HG02610 (cell line): Measurements from ENCODE around the gene HSD17B10.
A peak's percentile ranks its signal among the peaks of the same experiment; 100 is the strongest.
"Not testable (repeated sequence)": the region's sequence is repeated elsewhere in the genome, so short reads cannot be mapped to it uniquely, and the experiment has no call there.

Experiments
- ATAC-seq: cut with Tn5 transposase; IDR thresholded peaks from one replicate; pipeline ENCODE4 v1.9.1; 2021; ENCODE audit warnings: mild to moderate bottlenecking, moderate library complexity; ENCODE audit not compliant: unreplicated experiment

HSD17B10 gene

DNA sequence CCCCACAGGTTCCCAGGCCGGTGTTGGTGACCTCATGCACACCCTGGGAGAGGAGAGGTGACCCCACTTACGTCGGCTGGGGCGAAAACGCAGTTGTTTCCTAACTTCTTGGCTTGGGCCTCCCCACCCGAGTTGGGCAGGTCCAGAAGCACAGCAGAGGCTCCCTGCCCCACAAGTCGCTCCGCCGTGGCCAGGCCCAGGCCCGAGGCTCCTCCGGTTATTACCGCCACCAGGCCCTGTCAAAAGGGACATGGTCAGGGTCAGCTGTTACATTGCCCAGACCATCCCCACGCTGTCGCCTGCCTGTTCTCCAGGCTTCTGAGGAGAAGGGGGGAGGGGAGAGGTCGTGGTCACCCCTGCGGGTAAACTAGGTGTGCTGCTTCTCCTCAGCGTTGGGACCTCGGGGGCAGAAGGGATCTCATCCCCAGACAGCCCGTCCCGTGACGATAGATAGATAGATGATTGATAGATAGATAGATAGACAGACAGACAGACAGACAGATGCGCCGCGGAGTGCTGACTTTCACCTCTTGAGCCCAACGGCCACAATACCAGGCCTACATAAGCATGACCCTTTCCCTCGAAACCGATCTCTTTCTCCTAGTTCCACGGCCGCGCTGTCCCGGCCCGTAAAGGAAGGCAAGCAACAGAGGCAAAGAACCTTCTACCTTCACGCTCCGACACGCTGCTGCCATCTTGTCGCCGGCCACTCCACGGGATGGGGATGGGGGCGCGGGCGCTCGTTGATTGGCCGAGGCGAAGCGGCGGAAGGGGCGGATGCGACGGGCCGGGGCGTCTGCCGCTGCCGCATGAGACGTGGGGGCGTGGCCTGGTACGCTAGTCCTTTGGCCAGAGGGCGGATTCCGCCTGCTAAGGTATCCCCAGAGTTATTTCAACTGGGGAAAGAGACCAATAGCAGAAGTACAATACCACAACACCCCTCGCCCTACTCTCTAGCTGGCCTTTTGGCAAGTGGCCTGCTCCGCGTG, at the start of gene HSD17B10:
HSD17B10 (minus strand) TSS at position 720 of the 989 bp plus-strand sequence; CDS start at position 695, 25 bp downstream.
- ATAC-seq, result peak; percentile 97

DNA sequence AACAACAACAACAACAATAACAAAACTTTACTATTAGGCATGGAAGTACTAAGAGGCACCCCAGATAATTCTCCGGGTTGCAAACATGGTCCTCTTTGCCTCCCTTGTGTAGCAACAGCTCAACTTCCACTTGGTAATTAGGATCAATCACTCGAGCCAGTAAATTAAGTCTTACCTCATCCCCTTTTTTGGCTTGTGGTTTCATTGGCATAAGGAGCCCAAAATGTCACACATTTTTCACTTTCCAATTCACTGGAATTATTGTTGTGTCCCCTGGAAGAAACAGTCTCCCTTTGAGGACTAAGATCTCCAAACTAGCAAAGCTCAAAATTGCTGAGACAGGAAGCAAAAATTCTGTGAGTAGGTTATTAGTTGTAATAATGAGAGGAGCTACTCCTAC, 49.2 kb upstream of the HSD17B10 start:
- no peak for ATAC-seq

DNA sequence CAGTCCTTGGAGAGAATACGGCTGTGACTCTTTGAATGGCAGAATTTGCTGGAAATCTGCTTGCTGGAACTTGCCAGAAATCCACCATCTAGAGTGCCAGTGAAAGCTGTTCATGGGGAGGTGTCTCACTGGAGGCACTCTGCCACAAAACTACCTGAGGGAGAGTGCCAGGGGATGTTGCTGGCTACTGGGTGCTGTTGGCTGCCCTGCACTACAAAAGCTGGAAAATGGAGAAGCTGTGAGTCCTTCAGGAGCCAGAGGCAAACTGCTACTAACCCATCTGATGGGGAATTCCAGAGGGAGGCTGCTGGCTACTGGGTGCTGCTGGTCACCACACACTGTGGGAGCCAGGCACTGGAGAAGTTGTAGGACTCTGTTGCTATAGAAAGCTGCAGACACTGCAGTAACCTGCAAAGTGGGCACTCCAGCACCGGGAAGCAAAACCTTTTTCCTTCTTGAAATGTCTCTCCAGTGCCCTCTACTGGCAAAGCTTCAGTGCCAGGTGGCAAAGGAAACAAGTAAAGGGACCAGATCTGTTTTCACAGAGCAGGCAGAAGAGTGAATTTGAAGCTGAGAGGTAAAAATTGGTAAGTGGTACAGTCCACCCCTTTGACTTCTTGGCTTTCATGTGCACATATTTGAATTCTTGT, 47.8 kb upstream of the HSD17B10 start:
- no peak for ATAC-seq

DNA sequence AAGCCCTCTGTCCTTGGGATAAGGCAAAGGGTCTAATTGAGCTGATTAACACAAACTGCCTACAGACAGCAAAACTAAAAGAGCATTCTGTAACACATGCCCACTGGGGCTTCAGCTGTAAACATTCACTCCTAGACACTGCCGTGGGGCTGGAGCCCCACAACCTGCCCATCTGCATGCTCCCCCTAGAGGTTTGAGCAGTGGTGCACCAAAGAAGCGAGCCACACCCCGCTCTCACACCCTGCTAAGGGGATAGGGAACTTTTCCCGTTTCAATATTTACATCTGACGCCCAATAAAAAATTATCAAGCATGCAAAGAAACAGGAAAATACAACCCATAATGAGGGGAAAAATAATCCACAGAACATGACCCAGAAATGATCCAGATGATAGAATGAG, 46.9 kb upstream of the HSD17B10 start:
- ATAC-seq, result no peak

DNA sequence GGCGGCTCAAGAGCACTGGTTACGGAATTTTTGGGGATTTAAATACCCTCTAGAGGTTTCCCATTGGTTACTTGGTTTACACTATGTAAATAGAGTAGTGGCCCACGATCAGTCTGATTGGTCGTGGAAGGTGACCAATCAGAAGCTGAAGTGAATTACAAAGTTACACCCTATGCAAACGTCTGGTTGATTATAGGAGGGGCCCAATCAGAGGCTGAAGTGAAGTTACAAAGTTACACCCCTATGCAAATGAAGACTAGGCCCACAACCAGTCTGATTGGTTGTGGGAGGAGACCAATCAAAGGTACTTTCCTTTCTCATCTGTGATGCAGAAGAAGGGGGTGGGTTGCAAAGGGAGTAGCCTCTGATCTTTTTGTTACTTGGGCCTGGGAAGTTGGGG, 45.1 kb upstream of the HSD17B10 start:
- no peak for ATAC-seq

DNA sequence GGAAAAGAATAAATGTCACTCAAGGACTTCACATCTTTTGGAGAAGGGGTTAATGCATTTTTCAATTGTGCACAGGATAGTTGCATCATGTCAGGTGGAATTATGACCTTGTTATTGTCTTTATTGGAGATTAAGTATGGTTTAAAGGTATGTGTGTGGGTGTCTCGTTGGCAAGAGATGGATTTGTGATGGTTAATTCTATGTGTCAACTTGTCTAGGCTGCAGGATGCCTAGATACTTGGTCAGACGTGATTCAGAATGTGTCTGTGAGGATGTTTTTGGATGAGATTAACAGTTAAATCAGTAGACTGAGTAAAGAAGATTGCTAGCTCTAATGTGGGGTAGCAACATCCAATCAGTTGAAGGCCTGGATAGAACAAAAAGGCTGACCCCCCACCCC, 42.2 kb upstream of the HSD17B10 start:
- ATAC-seq, result no peak

DNA sequence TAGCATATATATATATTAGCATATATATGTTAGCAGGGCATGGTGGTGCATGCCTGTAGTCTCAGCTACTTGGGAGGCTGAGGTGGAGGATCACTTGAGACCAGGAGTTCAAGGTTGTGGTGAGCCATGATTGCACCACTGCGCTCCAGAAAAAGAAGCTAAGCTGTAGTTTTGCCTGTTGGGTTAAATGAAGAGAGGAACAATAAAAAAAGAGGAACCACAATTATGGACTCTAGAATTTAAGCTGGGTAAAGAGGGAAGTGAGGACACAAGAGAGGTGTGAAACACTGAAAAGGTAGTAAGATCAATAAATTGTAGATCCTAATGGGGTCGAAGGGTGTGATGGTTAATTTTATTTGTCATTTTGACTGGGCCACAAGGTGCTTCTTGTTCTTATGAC, 40.5 kb upstream of the HSD17B10 start:
- ATAC-seq, result no peak

DNA sequence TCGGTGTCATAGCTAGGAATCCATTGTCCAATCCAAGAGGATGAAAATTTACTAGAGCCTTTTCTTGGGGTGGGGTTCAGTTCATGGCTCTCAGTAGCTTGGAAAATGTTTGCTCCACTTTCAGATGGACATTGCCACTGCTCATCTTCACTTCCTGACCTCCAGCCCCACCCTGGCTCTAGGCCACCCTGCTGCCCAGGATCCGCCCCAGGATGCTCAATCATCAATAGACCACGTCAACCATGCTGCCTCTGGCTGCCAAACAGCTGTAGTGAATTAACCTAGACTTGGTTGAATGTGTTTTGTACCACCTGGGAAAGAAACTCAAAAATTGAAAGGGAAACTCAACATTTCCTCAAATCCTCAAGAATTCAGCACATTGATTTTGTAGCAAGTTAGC, 37.2 kb upstream of the HSD17B10 start:
- ATAC-seq, result no peak

DNA sequence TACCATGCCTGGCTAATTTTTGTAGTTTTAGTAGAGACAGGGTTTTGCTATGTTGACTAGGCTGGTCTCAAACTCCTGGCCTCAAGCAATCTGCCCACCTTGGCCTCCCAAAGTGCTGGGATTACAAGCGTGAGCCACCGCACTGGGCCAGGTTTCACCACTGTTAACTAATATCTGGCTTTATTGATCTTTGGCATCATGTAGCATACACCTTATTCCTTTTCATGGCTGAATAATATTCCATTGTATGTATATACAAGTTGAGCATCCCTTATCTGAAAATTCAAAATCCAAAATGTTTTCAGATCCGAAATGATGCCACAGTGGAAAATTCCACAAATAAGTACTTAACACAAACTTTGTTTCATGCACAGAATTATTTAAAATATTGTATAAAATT, 34.5 kb upstream of the HSD17B10 start:
- not testable (repeated sequence) for ATAC-seq

DNA sequence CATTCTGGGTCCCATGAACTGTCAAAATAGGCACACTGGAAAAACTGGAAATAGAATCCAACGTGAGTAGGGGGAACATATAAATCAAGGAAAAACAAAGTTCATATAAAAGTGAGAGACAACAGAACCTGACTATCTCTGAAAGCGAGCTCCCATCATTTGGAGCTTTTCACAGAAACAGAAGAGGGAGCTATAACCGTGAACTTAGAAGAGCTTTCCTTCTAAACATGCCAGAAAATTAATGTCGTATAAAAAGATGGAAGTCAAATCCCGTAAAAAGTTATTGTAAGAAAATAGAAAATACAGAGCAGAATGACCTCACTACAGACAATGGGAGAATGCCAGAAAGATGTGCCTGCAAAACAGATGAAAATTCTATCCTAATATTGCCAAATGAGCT, 23.9 kb upstream of the HSD17B10 start:
- ATAC-seq, result no peak

DNA sequence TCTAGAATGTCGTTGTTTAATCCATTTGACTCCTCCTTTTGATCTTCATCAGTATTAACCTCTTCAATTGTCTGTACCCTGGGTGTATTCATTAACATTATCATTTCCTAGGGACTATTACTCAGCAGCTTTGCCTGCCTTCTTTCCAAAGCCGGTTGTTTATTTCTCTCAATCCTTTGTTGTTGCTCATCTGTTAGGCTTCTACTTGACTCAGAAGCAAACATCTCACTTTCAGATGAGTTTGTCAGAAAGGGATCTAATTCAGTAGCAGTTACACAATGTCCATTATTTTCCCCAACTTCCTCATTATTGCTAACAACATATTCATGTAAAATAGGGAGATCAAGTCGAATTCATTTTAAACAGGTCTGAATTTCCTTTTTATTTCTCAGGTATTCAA, 22.1 kb upstream of the HSD17B10 start:
- no peak for ATAC-seq

DNA sequence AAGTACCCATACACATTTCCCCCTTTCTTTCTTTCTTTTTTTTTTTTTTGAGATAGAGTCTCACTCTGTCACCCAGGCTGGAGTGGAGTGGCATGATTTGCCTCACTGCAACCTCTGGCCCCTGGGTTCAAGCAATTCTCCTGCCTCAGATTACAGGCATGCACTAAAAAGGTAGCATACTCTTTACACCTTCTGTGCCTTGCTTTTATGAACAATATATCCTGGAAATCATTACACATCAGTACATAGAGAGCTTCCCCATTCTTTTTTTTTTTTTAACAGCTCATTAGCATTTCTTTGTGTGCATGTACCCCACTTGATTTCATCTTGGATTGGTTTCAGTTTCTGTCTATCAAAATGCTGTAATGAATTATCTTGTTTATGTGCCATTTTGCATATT, 18.6 kb upstream of the HSD17B10 start:
- ATAC-seq, result no peak

DNA sequence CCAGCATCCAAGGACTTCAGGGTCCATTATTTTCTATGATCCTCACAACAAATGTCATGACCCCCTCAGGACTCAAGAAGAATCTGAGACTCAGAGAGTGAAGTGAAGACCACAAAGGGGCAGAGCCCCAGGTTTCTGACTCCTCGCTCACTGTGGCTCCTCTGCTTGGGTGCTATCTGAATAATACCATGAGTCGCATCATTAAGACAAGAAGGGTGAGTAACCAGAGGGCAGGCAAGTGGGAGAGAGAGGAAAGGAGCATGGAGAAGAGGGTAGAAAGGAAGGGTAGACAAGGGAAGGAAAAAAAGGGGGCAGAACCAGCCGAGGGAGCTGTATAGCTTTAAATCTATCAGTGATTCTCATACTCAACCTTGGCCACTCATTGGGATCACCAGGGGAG, 15.5 kb upstream of the HSD17B10 start:
- ATAC-seq, result no peak

DNA sequence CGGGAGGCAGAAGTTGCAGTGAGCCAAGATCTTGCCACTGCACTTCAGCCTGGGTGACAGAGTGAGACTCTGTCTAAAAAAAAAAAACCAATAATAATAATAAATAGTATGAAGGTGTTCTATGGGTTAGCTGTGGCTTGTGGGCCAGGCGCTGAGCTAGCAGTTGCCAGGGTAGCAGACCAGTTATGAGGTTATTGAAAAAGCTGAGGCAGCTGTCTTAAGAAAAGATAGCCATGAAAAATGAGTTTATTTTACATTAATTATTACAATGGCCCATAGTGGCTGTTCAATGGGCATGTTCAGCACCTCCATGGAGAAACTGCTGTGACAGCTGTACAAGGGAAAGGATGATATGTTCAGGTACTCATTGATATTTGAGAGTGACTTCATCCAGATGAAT, 13.3 kb upstream of the HSD17B10 start:
- no peak for ATAC-seq

DNA sequence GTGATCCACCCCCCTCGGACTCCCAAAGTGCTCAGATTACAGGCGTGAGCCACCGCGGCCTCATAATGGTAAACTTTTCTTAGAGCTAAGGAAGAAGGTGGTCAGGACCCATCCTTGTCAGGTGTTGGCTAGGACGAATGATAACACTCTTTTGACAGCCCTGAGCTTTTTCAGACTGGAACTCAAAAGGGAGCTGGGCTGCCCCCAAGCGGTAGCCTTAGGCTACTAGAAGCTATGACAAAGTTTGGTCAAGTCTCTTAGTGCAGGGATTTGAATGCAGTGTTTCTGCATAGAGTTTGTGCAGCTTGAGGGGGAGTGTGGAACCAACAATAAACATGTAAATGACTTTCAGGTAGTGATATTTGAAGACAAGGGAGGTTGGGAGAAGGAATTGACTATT, 11.8 kb upstream of the HSD17B10 start:
- no peak for ATAC-seq

DNA sequence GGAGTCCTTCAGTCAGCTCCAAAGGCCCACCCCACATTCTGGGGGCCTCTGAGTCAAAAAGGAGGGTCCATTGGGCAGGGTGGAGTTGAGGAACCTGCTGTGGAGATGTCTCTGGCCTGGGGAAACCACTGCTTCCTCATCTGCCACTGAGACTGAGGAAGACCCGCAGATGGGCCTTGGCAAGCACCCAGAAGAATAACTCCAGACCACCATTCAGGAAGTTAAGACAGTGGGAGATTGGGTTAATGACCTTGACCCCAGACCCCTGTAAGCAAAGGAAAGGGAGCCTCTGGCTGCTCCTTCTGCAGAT, 8.1 kb upstream of the HSD17B10 start:
- ATAC-seq, result no peak

DNA sequence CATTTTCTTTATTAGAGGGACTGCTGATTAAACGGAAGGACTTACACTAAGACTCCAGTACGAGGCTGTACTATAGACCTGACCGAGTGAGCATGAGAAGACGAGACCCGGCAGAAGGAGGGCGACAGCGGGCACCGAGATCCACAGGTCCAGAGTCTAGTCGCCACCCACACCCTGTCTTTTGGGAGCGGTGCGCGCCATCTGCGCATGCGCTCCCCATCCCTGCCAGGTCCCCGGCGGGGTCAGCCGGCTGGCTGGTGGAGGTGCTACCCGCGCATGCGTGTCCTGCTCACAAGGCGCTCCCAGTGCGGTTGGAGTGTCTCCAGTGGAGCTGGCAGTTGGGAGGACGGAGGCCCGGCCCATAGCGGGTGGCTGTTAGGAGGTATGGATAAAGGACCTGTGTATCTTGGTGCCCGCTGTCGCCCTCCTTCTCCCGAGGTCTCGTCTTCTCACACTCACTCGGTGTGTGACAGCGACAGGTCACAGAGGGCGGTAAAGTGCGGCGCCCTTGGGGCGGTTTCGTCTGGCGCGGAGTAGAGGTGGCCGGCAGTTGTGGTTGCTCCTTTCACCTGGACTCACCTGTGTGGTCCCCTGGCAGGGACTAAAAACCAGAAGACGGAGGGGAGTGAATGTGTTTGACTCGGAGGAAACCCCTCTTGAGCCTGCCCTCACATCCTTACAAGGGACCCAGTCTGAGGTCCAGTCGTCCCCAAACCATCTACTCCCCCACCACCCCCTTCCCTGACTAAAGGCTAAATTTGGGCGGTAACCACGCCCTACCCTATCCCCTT, 7.6 kb upstream of the HSD17B10 start:
- ATAC-seq, result peak; percentile 75

DNA sequence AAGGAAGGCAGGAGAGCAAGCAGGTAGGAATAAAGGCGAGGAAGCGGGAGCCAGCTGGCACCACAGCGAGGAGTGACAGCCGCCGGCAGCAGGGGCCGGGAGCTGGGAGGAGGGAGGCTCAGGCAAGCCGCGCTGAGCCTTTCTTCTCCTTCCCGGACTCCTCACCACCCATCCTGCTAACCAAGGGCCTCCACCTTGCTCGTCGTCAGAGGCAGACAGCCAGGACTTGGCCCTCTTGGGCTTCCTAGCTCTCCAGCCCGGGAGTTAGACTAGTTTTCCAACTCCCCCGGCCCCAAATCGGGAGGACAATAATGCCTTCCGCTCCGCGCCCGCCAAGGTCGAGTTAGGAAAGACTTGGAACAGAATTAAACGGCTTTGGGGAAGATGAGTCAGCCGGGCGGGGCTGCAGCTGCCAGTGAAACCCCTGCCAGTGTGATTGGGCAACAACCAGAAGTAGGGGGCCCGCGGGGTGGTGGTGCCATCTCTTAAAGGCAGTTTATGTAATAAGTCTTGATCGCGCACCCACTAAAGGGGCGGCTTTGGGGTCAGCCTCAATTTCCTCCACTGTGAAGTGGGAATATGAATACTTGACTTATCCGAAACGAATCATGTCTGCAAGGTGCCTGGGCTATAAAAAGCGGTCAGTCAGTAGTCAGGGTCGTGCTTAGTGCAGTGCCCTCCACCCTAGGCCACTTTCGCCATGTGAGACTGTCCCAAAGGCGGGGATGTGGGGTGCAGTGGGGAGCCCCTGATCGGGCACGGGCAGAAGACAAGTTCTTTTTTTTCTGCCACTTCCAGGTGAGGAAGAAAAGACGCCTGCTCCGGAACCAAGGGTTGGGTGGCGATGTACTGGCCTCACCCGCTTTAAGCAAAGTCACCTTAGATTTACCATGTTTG, 6.7 kb upstream of the HSD17B10 start:
- no peak for ATAC-seq

DNA sequence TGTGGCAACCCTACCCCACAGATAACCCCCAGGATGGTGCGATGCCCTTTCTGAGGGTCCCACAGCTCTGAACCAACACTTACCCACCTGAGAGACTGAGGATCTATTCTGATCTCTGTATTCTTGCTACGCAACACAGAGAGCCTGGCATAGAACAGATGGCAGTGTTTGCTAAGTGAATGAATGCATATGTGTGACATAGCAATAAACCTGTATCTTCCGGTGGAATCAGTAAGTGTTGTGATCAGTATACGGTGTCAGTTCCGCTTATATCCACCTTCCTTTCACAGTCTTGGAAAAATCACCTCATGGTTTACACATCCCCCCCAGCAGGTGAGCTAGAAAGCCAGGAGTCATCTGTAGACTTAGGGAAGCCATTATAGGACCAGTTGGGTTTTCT, 5.9 kb upstream of the HSD17B10 start:
- ATAC-seq, result no peak

DNA sequence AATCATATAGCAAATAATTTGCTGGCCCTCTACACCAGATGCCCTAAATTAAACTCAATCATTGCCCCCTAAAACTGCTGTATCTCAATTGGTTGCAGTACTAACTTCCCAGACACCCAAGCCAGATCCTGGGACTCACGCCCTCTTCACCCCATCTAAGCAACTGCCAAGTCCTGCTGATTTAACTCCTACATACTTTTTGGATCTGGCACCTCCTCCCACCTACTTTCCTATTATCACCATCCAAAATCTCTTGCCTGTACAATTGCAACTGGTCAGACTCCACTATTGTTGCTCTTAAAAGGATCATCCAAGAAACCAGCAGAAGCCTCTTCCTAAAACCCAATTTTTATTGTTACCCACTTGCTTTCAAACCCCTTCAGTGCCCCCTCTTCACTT, 4.7 kb upstream of the HSD17B10 start:
- no peak for ATAC-seq
